ENCODE data around the gene TBL3. TPM values are rescaled to one million over a fixed set of nuclear protein-coding genes. Genes with fewer than 3 reads are reported as not detected.

The TBL3 gene
- total RNA-seq, 1 donor from 2014 or later: 25.6 TPM

DNA sequence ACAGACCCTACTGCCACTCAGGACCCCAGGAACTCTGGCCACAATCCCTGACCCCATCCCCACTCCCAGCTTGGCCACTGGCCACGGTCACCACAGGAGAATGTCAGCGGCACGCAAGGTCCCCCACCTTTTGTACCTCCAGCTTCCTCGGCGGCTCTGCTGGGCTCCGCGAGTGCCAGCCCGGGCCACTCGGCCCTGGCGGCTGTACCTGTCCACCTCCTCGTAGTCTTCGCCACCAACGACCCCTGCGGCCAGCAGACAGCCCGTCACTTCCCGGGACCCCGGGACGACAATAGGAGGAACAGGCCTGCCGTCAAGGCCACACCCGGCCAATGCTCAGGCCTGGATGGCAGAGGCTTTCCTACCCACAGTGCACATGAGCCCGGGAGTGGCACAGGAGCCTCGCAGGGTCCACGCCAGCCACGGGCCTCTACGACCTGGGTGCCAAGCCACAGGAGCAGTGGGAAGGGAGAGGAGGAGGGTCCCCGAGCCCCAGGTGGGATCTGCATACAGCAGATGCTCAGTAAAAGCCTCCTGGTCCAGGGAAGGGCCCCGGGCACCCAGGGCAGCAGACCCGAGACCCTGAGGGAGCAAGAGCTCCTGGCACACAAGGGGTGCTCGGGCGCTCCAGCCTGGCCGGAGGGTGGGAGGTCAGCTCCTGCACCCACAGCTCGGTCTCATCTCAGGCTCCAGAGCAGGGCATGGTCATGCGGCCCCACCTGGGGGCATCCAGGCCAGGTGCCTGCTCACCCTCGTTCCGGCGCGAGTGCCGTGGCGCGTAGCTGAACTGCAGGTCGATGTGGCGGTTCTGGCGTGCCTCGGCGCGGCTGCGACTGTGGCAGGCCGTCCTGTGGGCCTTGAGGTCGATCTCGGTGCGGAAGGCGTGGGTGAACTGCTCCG is 29.9 kb downstream of the TBL3 start:
- ATAC-seq (no peak), DNase-seq (no peak)
- H3K36me3 ChIP-seq: peaks cover 69% of the 10 kb centered on the region
- no peaks in the 10 kb centered on the region for H3K9me3 ChIP-seq
- intact Hi-C loops (cut with DNase I): no loop called here
- H3K27ac ChIP-seq: no peak overlapping the region
- peaks cover 45% of the 10 kb centered on the region for H3K4me1 ChIP-seq
- no peaks in the 10 kb centered on the region for H3K27me3 ChIP-seq (ENCODE audit: low read depth)
- TF ChIP-seq, protein P1, sequence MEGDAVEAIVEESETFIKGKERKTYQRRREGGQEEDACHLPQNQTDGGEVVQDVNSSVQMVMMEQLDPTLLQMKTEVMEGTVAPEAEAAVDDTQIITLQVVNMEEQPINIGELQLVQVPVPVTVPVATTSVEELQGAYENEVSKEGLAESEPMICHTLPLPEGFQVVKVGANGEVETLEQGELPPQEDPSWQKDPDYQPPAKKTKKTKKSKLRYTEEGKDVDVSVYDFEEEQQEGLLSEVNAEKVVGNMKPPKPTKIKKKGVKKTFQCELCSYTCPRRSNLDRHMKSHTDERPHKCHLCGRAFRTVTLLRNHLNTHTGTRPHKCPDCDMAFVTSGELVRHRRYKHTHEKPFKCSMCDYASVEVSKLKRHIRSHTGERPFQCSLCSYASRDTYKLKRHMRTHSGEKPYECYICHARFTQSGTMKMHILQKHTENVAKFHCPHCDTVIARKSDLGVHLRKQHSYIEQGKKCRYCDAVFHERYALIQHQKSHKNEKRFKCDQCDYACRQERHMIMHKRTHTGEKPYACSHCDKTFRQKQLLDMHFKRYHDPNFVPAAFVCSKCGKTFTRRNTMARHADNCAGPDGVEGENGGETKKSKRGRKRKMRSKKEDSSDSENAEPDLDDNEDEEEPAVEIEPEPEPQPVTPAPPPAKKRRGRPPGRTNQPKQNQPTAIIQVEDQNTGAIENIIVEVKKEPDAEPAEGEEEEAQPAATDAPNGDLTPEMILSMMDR (IDR thresholded peaks at IDR 0.05): no peak
- no peak overlapping the region for H3K4me3 ChIP-seq

DNA sequence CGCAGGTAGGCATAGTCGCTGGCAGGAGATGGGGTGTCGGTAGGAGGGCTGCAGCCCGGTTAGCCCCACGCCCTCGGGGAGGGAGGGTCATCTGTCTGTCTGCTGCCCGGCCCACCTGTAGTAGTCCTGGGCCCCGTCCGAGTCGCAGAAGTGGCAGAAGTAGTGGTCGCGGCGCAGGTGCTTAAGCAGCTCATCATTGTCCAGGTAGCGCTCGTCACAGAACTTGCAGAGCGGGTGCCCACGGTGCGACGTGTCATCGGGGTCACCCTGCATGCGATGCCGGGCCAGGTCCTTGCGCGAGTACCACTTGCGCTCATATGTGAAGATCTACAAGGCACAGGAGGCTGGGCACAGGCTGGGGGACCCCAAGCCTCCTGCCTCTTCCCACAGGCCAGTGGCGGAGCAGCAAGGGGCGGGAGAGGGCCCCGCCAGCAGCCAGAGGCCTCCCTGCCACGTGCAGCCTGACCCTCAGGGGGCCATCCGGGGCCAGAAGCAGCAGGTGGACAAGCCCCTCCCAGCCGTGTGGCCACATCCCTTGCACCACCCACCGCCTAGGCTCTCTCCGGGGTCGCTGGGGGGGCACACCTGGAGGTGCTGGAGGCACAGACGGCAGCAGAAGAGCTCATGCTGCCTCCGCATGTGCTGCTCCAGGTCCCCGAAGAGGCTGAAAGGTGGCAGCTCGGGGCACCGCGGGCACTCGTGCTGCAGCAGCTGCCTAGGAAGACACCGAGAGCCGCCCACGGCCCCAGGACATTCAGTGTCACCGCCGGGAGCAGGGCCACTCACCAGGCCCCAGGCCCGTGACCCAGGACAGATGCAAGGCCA is 30.8 kb downstream of the TBL3 start:
- no peaks in the 10 kb centered on the region for H3K27me3 ChIP-seq (ENCODE audit: low read depth)
- TF ChIP-seq, protein P1 (IDR thresholded peaks at IDR 0.05): no peak
- peaks cover 49% of the 10 kb centered on the region for H3K4me1 ChIP-seq
- no peak overlapping the region for H3K27ac ChIP-seq
- intact Hi-C loops (cut with DNase I): no loop called here
- H3K36me3 ChIP-seq: peaks cover 60% of the 10 kb centered on the region
- ATAC-seq (no peak), DNase-seq (no peak)
- no peak overlapping the region for H3K4me3 ChIP-seq
- H3K9me3 ChIP-seq: no peaks in the 10 kb centered on the region

DNA sequence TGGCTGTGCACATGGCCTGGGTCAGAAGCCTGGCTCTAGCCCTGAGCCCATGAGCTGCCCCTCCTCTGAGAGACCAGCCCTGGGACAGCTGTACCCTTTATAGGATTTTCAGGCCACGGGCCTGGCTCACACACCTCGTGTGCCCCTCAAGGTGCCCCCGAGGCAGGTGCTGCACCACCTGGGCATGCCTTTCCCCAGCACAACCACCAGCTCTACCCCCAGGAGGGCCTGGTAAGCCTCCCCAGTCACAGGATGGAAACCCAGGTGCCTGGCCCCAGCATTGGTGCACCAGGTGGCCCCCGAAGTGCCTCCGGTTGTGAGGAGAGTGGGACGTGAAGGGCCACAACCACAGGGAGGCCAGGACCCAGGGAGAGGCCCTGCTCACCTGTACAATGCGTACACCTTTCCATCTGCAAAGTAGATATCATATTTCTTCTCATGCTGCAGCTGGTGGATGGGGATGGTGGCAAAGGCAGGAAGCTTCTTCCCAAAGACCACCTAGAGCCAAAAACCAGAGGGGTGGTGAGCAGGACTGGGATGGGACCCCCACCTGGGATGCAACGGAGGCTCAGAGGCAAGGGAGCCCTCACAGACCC is 31.5 kb downstream of the TBL3 start:
- peaks cover 53% of the 10 kb centered on the region for H3K36me3 ChIP-seq
- peaks cover 52% of the 10 kb centered on the region for H3K4me1 ChIP-seq
- ATAC-seq: no peak

DNA sequence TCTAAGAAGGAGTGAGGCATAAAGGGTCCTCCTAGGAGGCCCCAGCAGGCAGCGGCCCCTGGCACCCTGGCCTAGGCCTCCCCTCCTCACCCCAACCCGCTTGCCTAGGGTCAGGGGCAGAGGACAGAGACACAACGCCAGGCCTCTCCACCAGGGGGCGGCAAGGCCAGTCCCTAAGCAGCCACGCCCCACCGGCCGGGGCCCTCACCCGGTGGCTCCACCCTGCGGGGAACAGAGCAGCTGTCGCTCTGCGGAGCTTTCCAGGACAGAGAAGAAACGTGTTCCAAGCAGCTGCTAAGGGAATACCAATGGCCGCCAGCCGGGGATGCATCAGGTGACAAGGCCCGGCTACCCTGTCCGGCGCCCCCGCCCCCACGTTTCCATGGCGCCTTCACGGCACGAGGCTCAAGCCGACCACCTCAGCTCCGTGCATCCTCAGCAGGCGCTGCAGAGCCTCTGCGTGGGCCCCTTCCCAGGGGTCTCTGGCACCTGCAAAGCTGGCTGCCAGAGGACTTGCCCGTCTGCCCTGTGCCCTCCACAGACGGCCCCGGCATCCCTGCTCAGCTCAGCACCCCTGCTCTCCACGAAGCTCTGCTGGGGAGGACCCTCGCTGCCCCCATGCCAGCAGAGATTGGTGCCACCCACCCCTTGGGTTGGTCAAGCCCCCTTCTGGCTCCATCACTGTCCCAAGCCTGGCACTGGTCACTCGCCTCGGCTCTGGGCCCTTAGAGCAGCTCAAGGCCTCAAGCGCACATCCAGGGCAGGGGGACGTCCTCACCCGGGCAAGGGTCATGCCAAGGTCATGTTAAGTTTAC is 32.2 kb downstream of the TBL3 start:
- ATAC-seq: peak; percentile 85 to 90
- H3K9me3 ChIP-seq: no peaks in the 10 kb centered on the region
- TF ChIP-seq, protein P1 (IDR thresholded peaks at IDR 0.05): peak; percentile 95
- peak; percentile 94 for DNase-seq
- no peak overlapping the region for H3K27ac ChIP-seq
- peaks cover 46% of the 10 kb centered on the region for H3K36me3 ChIP-seq
- H3K4me3 ChIP-seq: peak overlapping the region; percentile 32
- intact Hi-C loops (cut with DNase I): no loop called here
- peaks cover 56% of the 10 kb centered on the region for H3K4me1 ChIP-seq
- H3K27me3 ChIP-seq (ENCODE audit: low read depth): no peaks in the 10 kb centered on the region

More for the DNA sequence above, 31.5 kb downstream of the TBL3 start:
- H3K27me3 ChIP-seq (ENCODE audit: low read depth): no peaks in the 10 kb centered on the region
- TF ChIP-seq, protein P1 (IDR thresholded peaks at IDR 0.05): no peak
- no peaks in the 10 kb centered on the region for H3K9me3 ChIP-seq
- no peak overlapping the region for H3K27ac ChIP-seq
- no peak overlapping the region for H3K4me3 ChIP-seq
- DNase-seq: no peak
- intact Hi-C loops (cut with DNase I): no loop called here

Data from lower lobe of right lung (tissue), 2 donors.